Breast epithelium (tissue), 4 donors: ENCODE measurements around the gene QPCT. TPM values are rescaled to one million over a fixed set of nuclear protein-coding genes. Genes with fewer than 3 reads are reported as not detected.
A peak's percentile ranks its signal among the peaks of the same experiment; 100 is the strongest.
"Not testable (repeated sequence)": the region's sequence is repeated elsewhere in the genome, so short reads cannot be mapped to it uniquely, and the experiment has no call there.

Source experiments
- DNase-seq, 2 donors: peaks; one replicate each; pipeline ENCODE4 v3.0.0-alpha.2; 2019; ENCODE audit warnings: low spot score in 2 of 2
- H3K27ac ChIP-seq, 2 donors: fragments of 200-600 bp; sonication (generic) in 1 of 2; one replicate each; pipeline ENCODE4 v1.5.1; 2016 to 2019; ENCODE audit warnings: mild to moderate bottlenecking in 1 of 2
- H3K27me3 ChIP-seq, 2 donors: fragments of 200-600 bp; sonication (generic) in 1 of 2; one replicate each; pipeline versions ENCODE4 v1.5.1 to v1.6.0; 2017 to 2019; ENCODE audit warnings: control low read depth in 1 of 2, mild to moderate bottlenecking in 1 of 2
- H3K36me3 ChIP-seq: fragments of 200-600 bp; one replicate; pipeline ENCODE4 v1.5.1; 2019
- H3K4me1 ChIP-seq, 2 donors: fragments of 200-600 bp; sonication (generic); one replicate each; pipeline ENCODE4 v1.5.1; 2016 to 2019; ENCODE audit warnings: control low read depth in 1 of 2
- H3K4me3 ChIP-seq, 3 donors: fragments of 200-600 bp; sonication (generic); 1 replicate in 2 of 3; 2 replicates in 1 of 3; pipeline ENCODE4 v1.5.1; 2016 to 2019; ENCODE audit warnings: mild to moderate bottlenecking in 3 of 3, moderate library complexity in 2 of 3
- H3K9me3 ChIP-seq, 2 donors: fragments of 200-600 bp; sonication (generic) in 1 of 2; one replicate each; pipeline ENCODE4 v1.5.1; 2016 to 2019; ENCODE audit warnings: control low read depth in 1 of 2
- CTCF ChIP-seq, 3 donors: fragments of 450-650 bp; IDR thresholded peaks; one replicate each; pipeline ENCODE4 v1.5.1; 2016 to 2017; ENCODE audit warnings: antibody characterized with exemption in 3 of 3, mild to moderate bottlenecking in 3 of 3, moderate library complexity in 3 of 3
- POLR2A ChIP-seq: fragments of 450-650 bp; IDR thresholded peaks from one replicate; pipeline ENCODE4 v1.6.1; 2016; ENCODE audit warnings: antibody characterized with exemption, mild to moderate bottlenecking, moderate library complexity
- POLR2AphosphoS5 ChIP-seq, 3 donors: sonication (generic); formaldehyde crosslinking; IDR thresholded peaks; one replicate each; pipeline ENCODE4 v1.6.1; 2017; ENCODE audit warnings: antibody characterized with exemption in 3 of 3
- intact Hi-C: fragments of 100-400 bp; cut with DNase I; formaldehyde crosslinking; loops from one replicate; pipeline ENCODE4 v1.15.1; 2023; ENCODE audit warnings: low total_unique reads
- total RNA-seq, 3 donors: library from RNA; depleted of rRNA; stranded (reverse); fragments of >200 nt; gene quantifications; one replicate each; pipeline ENCODE4 v1.1.0, GENCODE V29; 2016

QPCT gene
- 10 to 100 TPM in 1 of 3 donors, 1 to 10 TPM in 2; 3.7 to 12.5 (median 5.2) TPM for total RNA-seq

- peak in 1 of 2 donors; percentile 61 for DNase-seq
- TF ChIP-seq POLR2A = no peak
- no peak for TF ChIP-seq POLR2AphosphoS5 (IDR thresholded peaks at IDR 0.05)
- TF ChIP-seq CTCF (IDR thresholded peaks at IDR 0.05) = no peak
Measured at GRCh38 chr2:37344453-37345361, at the start of gene QPCT. Gene QPCT, plus strand, starts transcription at chr2:37344630. Its CDS starts 102 bp downstream, at chr2:37344732.

GRCh38 chr2:37294858-37295257, 49.6 kb upstream of the QPCT start:
- intact Hi-C loops, H3K4me3 ChIP-seq, H3K9me3 ChIP-seq, H3K27ac ChIP-seq, H3K27me3 ChIP-seq, H3K36me3 ChIP-seq, H3K4me1 ChIP-seq, DNase-seq: not testable (repeated sequence)

More at GRCh38 chr2:37344453-37345361, at the start of gene QPCT:
- Histone ChIP-seq H3K4me3 (peak within 1 kb of the TSS; percentile 53 to 84 (median 61)), H3K27ac (peak within 1 kb of the TSS; percentile 53 to 83), H3K36me3 (no peaks in the 10 kb centered on the region), H3K9me3 (no peaks in the 10 kb centered on the region), H3K27me3 (no peaks in the 10 kb centered on the region), H3K4me1 (peaks cover 0 to 3% of the 10 kb centered on the region in 2 donors)
- intact Hi-C loops = loop anchor here (5.0 kb wide), 1 partner anchor 998 kb away; no protein-coding TSS in a partner anchor

GRCh38 chr2:37295469-37296073, 48.9 kb upstream of the QPCT start:
- no peak overlapping the region for H3K27ac ChIP-seq
- no peaks in the 10 kb centered on the region for H3K36me3 ChIP-seq
- no peaks in the 10 kb centered on the region for H3K9me3 ChIP-seq
- no peak for TF ChIP-seq POLR2AphosphoS5 (IDR thresholded peaks at IDR 0.05)
- TF ChIP-seq CTCF (IDR thresholded peaks at IDR 0.05) = no peak
- no peak for DNase-seq
- H3K4me1 ChIP-seq = no peaks in the 10 kb centered on the region
- no peak overlapping the region for H3K4me3 ChIP-seq
- no peaks in the 10 kb centered on the region for H3K27me3 ChIP-seq
- intact Hi-C loops = no loop called here

- TF ChIP-seq CTCF (IDR thresholded peaks at IDR 0.05) = no peak
- TF ChIP-seq POLR2A = no peak
- TF ChIP-seq POLR2AphosphoS5 (IDR thresholded peaks at IDR 0.05) = no peak
- H3K4me1 ChIP-seq = no peaks in the 10 kb centered on the region
- DNase-seq = no peak
- H3K27me3 ChIP-seq = no peaks in the 10 kb centered on the region
- no peaks in the 10 kb centered on the region for H3K9me3 ChIP-seq
- H3K27ac ChIP-seq = no peak overlapping the region
- H3K4me3 ChIP-seq = no peak overlapping the region
- no peaks in the 10 kb centered on the region for H3K36me3 ChIP-seq
- intact Hi-C loops = no loop called here
Measured at GRCh38 chr2:37297632-37298031, 46.8 kb upstream of the QPCT start.

- Histone ChIP-seq H3K4me3 (no peak overlapping the region), H3K36me3 (no peaks in the 10 kb centered on the region), H3K9me3 (no peaks in the 10 kb centered on the region), H3K27ac (no peak overlapping the region), H3K4me1 (no peaks in the 10 kb centered on the region), H3K27me3 (no peaks in the 10 kb centered on the region)
- TF ChIP-seq CTCF (IDR thresholded peaks at IDR 0.05) (no peak), POLR2A (no peak), POLR2AphosphoS5 (IDR thresholded peaks at IDR 0.05) (no peak)
- DNase-seq = no peak
- intact Hi-C loops = no loop called here
Measured at GRCh38 chr2:37300146-37300545, 44.3 kb upstream of the QPCT start.
